K562 (cell line): ENCODE data around the gene ZNF501. TPM values are rescaled to one million over a fixed set of nuclear protein-coding genes. Genes with fewer than 3 reads are reported as not detected.

ENCODE experiments used
- C11orf30 ChIP-seq: fragments of 450-650 bp; IDR thresholded peaks from 2 replicates; pipeline ENCODE4 v1.6.1; 2016; ENCODE audit warnings: low read depth, mild to moderate bottlenecking
- HDAC2 ChIP-seq: fragments of 450-650 bp; IDR thresholded peaks from 2 replicates; pipeline ENCODE4 v1.6.1; 2016; ENCODE audit warnings: mild to moderate bottlenecking
- KLF13 ChIP-seq: fragments of 450-650 bp; IDR thresholded peaks from 2 replicates; pipeline ENCODE4 v1.6.1; 2016; ENCODE audit warnings: missing genetic modification characterization, low read depth, mild to moderate bottlenecking, missing compliant biosample characterization, moderate library complexity, borderline replicate concordance
- NCOA6 ChIP-seq: fragments of 450-650 bp; IDR thresholded peaks from 2 replicates; pipeline ENCODE4 v1.6.1; 2017; ENCODE audit warnings: mild to moderate bottlenecking
- NFIC ChIP-seq: fragments of 450-650 bp; IDR thresholded peaks from 2 replicates; pipeline ENCODE4 v1.6.1; 2017; ENCODE audit warnings: mild to moderate bottlenecking, inconsistent platforms
- NR4A1 ChIP-seq, 2 experiments: fragments of 250-450 bp in 1 of 2; fragments of 450-650 bp in 1 of 2; sonication (Bioruptor Pico) in 1 of 2; IDR thresholded peaks; 2 replicates each; pipeline versions ENCODE4 v1.4.0 to v1.6.1; 2016 to 2020; ENCODE audit warnings: mild to moderate bottlenecking in 2 of 2, missing compliant biosample characterization in 1 of 2, missing genetic modification characterization in 1 of 2, moderate library complexity in 1 of 2
- POLR2G ChIP-seq: fragments of 200-400 bp; formaldehyde crosslinking; IDR thresholded peaks from 2 replicates; pipeline ENCODE4 v1.6.1; 2017; ENCODE audit warnings: low read depth, mild to moderate bottlenecking, antibody characterized with exemption, low read length, moderate library complexity
- SIN3A ChIP-seq, 2 experiments: fragments of 150-350 bp in 1 of 2; IDR thresholded peaks; 2 replicates each; pipeline ENCODE4 v1.6.1; 2011 to 2016; ENCODE audit warnings: borderline replicate concordance in 2 of 2, low read depth in 2 of 2, low read length in 2 of 2, mild to moderate bottlenecking in 2 of 2, moderate library complexity in 2 of 2; ENCODE audit not compliant: control insufficient read depth in 1 of 2
- TCF7 ChIP-seq: sonication (generic); IDR thresholded peaks from 2 replicates; pipeline ENCODE4 v1.6.1; 2016; ENCODE audit warnings: antibody characterized with exemption, borderline replicate concordance
- XRCC5 ChIP-seq: fragments of 200-400 bp; formaldehyde crosslinking; IDR thresholded peaks from 2 replicates; pipeline ENCODE4 v1.6.1; 2017; ENCODE audit warnings: low read depth, mild to moderate bottlenecking, low read length
- ZNF589 ChIP-seq: fragments of 200-800 bp; sonication (Bioruptor generic); IDR thresholded peaks from 2 replicates; pipeline ENCODE4 v1.6.1; 2016; ENCODE audit warnings: low read depth, missing genetic modification characterization, missing compliant biosample characterization
- polyA plus RNA-seq, 8 experiments: library from polyadenylated mRNA; depleted of rRNA in 4 of 8; stranded (reverse) in 5 of 8; unstranded in 3 of 8; fragments of >200 nt; fragmentation: Nextera tagmentation in 2 of 8; fragmentation: Illumina TruSeq in 1 of 8; extraction: Ambion mirVana in 2 of 8; extraction: Trizol in 1 of 8; gene quantifications; 2 replicates each; pipeline versions ENCODE4 v1.2.1 to v1.2.3, GENCODE V29; 2011 to 2014; ENCODE audit warnings: inconsistent platforms in 1 of 8, missing spikeins in 1 of 8
- total RNA-seq, 7 experiments: library from RNA; depleted of rRNA in 6 of 7; stranded (reverse); fragments of >200 nt in 6 of 7; fragmentation: Illumina TruSeq in 2 of 7; extraction: Trizol in 2 of 7; gene quantifications; 2 replicates each; pipeline versions ENCODE4 v1.2.1 to v1.2.3, GENCODE V29; 2011 to 2021; ENCODE audit warnings: low replicate concordance in 1 of 7
- TF ChIP-seq, protein P1 (sequence below), 2 experiments: fragments of 450-650 bp; conservative IDR thresholded peaks; 2 replicates each; pipeline ENCODE4 v1.6.1; 2017; ENCODE audit warnings: mild to moderate bottlenecking in 2 of 2, moderate library complexity in 2 of 2
- TF ChIP-seq, protein P2 (sequence below), 2 experiments: fragments of 450-650 bp in 1 of 2; sonication (generic) in 1 of 2; formaldehyde crosslinking in 1 of 2; IDR thresholded peaks in 1 of 2; conservative IDR thresholded peaks in 1 of 2; 2 replicates each; pipeline versions ENCODE4 v1.6.1 to v1.8.1; 2016 to 2023; ENCODE audit warnings: mild to moderate bottlenecking in 2 of 2, moderate library complexity in 2 of 2, inconsistent platforms in 1 of 2, missing genetic modification reagents in 1 of 2
- TF ChIP-seq, protein P3 (sequence below): fragments of 450-650 bp; formaldehyde crosslinking; IDR thresholded peaks from 2 replicates; pipeline ENCODE4 v1.4.0; 2022; ENCODE audit warnings: mild to moderate bottlenecking, moderate library complexity
- TF ChIP-seq, protein P4 (sequence below): fragments of 250-450 bp; sonication (Bioruptor Pico); IDR thresholded peaks from 2 replicates; pipeline ENCODE4 v1.4.0; 2020; ENCODE audit warnings: mild to moderate bottlenecking, moderate library complexity
- TF ChIP-seq, protein P5 (sequence below): sonication (generic); formaldehyde crosslinking; IDR thresholded peaks from 2 replicates; pipeline ENCODE4 v1.9.0; 2022; ENCODE audit warnings: mild to moderate bottlenecking, missing genetic modification reagents
- TF ChIP-seq, protein P6 (sequence below): fragments of 250-450 bp; sonication (Bioruptor Pico); IDR thresholded peaks from 2 replicates; pipeline ENCODE4 v1.4.0; 2020

ZNF501 gene
- total and polyA plus RNA-seq, 9 of the 15 experiments (the other 6 are each of a cell fraction or from before 2014, with no cell fraction given), result 1.2 to 6.5 (median 3.7) TPM

DNA sequence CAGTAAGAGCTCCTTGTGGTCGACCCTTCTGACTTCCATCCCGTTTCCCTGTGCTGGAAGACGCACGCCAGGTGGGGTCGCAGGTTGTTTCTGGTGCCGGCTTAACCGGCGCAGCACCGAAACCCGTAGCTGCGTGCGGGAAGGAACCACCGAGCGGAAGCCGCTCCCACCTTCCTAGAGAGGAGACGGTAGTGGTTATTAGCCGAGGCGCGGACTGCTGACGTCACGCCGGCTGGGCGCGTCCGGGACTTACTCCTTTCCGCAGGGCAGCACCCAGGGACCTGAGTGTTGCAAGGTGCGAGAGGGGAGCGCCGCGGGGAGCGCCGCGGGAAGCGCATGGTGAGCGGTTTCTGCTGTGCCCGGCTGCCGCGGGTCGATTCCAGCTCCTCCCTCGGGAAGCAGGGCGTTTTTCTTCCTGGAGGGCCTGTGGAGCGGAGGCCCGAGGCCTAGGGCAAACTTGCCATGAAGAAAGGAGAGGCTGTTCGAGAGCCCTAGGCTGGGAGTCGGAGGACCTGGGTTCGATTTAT, at the start of gene ZNF501 (continued):
- TF ChIP-seq, protein P1, sequence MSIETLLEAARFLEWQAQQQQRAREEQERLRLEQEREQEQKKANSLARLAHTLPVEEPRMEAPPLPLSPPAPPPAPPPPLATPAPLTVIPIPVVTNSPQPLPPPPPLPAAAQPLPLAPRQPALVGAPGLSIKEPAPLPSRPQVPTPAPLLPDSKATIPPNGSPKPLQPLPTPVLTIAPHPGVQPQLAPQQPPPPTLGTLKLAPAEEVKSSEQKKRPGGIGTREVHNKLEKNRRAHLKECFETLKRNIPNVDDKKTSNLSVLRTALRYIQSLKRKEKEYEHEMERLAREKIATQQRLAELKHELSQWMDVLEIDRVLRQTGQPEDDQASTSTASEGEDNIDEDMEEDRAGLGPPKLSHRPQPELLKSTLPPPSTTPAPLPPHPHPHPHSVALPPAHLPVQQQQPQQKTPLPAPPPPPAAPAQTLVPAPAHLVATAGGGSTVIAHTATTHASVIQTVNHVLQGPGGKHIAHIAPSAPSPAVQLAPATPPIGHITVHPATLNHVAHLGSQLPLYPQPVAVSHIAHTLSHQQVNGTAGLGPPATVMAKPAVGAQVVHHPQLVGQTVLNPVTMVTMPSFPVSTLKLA (conservative IDR thresholded peaks at IDR 0.05), result peak in 1 of 2 experiments; percentile 79; a peak in 3 of 4 replicates
- TF ChIP-seq ZNF589 (CRISPR knock-in tag), result no peak
- TF ChIP-seq, protein P2, sequence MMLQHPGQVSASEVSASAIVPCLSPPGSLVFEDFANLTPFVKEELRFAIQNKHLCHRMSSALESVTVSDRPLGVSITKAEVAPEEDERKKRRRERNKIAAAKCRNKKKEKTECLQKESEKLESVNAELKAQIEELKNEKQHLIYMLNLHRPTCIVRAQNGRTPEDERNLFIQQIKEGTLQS (IDR thresholded peaks at IDR 0.05), result peak; percentile 83
- TF ChIP-seq, protein P2 (CRISPR knock-in tag; conservative IDR thresholded peaks at IDR 0.05), result no peak
- 0 out of 4 replicates have a peak, but pooled peaks of 1 of the 2 experiments have one; percentile 34 for TF ChIP-seq SIN3A (IDR thresholded peaks at IDR 0.05; ENCODE audit: borderline replicate concordance in 2 of 2, control insufficient read depth in 1 of 2, low read depth in 2 of 2, low read length in 2 of 2)
- no peak for TF ChIP-seq NCOA6
- TF ChIP-seq, protein P3, sequence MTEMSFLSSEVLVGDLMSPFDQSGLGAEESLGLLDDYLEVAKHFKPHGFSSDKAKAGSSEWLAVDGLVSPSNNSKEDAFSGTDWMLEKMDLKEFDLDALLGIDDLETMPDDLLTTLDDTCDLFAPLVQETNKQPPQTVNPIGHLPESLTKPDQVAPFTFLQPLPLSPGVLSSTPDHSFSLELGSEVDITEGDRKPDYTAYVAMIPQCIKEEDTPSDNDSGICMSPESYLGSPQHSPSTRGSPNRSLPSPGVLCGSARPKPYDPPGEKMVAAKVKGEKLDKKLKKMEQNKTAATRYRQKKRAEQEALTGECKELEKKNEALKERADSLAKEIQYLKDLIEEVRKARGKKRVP (CRISPR knock-in tag), result 0 out of 2 replicates have a peak, but pooled peaks have one; percentile 12
- peak; percentile 68; the same call in 1 of the 2 replicates for TF ChIP-seq KLF13 (tag)
- TF ChIP-seq, protein P4, sequence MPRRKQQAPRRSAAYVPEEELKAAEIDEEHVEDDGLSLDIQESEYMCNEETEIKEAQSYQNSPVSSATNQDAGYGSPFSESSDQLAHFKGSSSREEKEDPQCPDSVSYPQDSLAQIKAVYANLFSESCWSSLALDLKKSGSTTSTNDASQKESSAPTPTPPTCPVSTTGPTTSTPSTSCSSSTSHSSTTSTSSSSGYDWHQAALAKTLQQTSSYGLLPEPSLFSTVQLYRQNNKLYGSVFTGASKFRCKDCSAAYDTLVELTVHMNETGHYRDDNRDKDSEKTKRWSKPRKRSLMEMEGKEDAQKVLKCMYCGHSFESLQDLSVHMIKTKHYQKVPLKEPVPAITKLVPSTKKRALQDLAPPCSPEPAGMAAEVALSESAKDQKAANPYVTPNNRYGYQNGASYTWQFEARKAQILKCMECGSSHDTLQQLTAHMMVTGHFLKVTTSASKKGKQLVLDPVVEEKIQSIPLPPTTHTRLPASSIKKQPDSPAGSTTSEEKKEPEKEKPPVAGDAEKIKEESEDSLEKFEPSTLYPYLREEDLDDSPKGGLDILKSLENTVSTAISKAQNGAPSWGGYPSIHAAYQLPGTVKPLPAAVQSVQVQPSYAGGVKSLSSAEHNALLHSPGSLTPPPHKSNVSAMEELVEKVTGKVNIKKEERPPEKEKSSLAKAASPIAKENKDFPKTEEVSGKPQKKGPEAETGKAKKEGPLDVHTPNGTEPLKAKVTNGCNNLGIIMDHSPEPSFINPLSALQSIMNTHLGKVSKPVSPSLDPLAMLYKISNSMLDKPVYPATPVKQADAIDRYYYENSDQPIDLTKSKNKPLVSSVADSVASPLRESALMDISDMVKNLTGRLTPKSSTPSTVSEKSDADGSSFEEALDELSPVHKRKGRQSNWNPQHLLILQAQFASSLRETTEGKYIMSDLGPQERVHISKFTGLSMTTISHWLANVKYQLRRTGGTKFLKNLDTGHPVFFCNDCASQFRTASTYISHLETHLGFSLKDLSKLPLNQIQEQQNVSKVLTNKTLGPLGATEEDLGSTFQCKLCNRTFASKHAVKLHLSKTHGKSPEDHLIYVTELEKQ (CRISPR knock-in tag), result no peak
- peak; percentile 96 for TF ChIP-seq POLR2G
- peak; percentile 20; the same call in 1 of the 2 replicates for TF ChIP-seq NFIC
- TF ChIP-seq, protein P5, sequence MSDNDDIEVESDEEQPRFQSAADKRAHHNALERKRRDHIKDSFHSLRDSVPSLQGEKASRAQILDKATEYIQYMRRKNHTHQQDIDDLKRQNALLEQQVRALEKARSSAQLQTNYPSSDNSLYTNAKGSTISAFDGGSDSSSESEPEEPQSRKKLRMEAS (CRISPR knock-in tag), result peak; percentile 64
- TF ChIP-seq, protein P6, sequence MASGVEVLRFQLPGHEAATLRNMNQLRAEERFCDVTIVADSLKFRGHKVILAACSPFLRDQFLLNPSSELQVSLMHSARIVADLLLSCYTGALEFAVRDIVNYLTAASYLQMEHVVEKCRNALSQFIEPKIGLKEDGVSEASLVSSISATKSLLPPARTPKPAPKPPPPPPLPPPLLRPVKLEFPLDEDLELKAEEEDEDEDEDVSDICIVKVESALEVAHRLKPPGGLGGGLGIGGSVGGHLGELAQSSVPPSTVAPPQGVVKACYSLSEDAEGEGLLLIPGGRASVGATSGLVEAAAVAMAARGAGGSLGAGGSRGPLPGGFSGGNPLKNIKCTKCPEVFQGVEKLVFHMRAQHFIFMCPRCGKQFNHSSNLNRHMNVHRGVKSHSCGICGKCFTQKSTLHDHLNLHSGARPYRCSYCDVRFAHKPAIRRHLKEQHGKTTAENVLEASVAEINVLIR, result peak; percentile 97
- 0 out of 2 replicates have a peak, but pooled peaks have one; percentile 42 for TF ChIP-seq NR4A1 (CRISPR knock-in tag; IDR thresholded peaks at IDR 0.05)
- TF ChIP-seq NR4A1 (tag; IDR thresholded peaks at IDR 0.05), result no peak
- no peak for TF ChIP-seq TCF7
- TF ChIP-seq HDAC2, result 0 out of 2 replicates have a peak, but pooled peaks have one; percentile 17
- TF ChIP-seq C11orf30, result peak; percentile 94
- 0 out of 2 replicates have a peak, but pooled peaks have one; percentile 42 for TF ChIP-seq XRCC5
